CD4-positive, alpha-beta T cell treated with Interleukin-15 for 1 hour (primary cell): ENCODE results near the gene UPF2.
"Not testable (repeated sequence)": the region's sequence is repeated elsewhere in the genome, so short reads cannot be mapped to it uniquely, and the experiment has no call there.

ENCODE experiments used
- DNase-seq: peaks from one replicate; pipeline ENCODE4 v3.0.0-alpha.2; 2020

The UPF2 gene

DNA sequence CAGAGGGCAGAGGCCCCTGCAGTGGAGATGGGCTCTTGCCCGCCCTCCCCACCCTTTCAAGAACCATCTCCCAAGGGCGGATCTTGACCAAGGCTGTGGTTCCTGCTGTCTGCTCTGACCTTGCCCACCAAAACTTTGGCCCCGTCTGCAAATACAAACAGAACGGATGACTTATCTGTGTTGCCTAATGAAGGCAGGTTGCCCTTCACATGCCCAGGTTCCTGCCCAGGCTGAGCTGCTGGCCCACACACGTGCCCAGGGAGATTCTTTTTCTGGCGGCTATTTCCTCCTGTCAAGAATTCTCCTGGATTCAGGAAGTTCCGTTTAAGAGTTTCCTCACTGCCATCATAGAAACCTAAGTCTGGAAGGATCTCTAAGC lies 141.2 kb downstream of the UPF2 start:
- DNase-seq: no peak

DNA sequence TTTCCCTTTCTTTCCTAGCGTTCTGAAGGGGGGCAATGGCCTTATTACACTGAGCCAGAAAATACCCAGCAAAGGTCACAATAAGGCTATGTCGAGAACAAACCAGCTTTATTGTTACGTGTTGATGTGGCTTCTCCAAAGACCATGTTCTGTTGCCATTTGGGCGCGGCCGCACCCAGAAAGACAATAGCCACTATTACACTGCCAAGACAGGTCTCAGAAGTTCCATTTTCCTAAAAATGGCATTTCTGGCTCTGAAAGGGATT lies 141.6 kb downstream of the UPF2 start:
- no peak for DNase-seq

DNA sequence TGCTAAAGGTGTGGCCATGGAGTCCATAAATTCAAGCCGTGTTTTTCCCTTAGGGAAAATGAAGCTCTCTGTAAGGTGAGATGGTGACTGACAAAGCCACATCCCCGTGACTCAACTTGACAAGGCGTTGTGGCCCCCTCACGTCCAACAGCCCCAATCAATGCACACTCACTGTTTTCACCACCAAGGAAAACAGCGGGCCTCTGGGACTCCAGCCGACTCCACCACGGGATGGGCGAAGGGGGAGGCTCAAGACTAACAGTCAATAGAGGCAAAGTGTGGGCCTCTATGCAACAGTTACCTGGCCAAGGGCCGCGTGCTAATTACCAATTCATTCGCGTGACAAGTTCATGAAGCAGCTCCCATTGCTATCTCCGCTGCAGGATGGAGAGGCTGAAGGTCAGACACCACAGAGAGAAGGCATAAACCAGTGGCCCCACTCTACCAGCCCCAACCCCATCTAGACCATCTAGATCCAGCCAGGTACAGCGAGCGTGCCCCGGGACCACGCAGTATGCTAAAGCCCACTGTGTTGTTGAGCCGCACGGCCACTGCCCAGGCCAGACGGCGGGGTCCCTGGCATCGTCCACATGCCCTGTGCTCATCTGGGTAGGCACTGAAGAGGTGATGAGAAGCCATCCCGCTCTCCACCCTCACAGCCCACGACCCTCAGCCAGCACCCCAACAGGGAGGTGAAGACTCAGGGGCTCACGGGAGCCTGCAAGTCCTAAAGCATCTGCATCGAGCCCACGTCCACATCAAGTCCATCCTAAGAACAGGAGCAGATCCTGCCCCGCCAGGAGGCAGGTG lies 143.3 kb downstream of the UPF2 start:
- DNase-seq: no peak

DNA sequence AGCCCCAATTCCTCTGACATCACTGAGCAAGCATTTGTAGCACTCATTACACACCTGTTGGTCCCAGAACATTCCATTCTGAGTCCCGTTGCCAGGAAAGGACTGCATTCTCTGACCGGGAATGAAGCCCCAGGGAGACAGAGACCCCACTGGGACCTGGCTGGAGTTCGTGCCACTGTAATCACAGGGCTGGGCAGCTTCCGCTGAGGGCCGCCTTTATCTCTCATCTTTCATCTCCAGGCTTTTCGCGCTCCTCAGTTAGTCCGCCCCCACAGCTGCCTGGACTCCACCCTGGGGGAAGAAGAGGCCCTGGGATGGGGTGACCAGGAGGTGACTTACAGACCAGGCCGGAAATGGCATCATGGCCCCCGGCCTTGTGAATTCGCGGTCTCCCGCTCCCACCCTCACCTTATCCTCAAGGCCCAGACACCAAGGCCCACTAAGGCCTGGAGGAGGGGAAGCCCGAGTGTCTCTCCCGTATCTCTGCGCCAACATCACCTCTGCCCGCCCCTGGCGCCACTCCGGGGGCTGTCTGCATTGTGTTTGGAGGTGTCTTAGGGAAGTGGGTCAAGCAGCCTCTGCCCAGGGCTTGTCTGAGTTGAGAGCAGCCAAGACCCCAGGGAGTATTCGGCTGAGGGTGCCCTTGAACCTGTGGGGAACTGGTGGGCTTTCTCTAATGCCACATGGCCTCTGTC lies 144.1 kb downstream of the UPF2 start:
- DNase-seq: no peak

DNA sequence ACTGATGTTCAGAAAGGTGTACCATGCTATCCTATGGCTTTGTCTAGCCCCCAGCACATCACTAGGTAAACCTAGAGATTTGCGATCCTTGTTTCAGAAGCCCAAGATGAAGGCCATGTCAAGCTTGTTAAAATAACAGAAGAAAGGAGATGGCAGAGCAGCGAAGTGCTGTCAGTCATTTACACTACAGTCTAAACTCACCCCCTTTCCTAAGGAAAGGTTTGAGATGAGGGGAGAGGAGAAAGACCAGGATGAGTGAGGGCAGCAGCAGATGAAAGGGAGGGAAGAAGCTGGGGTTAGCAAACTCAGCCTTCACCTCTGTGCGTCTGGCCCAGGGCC lies 144.6 kb downstream of the UPF2 start:
- DNase-seq: no peak

DNA sequence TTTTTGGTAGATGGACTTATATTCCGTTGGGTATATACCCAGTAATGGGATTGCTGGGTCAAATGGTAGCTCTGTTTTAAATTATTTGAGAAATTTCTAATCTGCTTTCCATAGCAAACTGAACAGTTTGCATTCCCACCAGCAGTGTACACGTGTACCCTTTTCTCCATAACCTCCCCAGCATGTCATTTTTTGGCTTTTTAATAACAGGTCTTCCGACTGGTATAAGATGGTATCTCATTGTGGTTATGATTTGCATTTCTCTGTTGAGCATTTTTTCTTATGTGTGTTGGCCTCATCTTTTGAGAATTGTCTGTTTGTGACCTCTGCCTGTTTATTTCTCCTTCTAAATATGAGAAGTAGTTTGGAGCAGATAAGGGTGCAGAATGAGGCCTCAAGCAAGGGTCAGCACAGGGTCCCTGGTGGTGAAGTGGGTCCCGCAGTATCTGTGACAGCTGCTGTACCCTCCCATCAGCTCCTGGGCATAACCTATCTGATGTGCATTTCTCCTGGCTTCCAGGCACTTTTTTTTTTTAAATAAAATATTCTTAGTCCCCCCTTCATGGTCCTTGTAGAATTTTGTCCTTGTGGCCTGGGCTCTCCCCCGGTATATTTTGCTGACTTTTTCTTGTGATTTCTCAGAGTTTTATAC lies 145.9 kb downstream of the UPF2 start:
- DNase-seq: no peak

DNA sequence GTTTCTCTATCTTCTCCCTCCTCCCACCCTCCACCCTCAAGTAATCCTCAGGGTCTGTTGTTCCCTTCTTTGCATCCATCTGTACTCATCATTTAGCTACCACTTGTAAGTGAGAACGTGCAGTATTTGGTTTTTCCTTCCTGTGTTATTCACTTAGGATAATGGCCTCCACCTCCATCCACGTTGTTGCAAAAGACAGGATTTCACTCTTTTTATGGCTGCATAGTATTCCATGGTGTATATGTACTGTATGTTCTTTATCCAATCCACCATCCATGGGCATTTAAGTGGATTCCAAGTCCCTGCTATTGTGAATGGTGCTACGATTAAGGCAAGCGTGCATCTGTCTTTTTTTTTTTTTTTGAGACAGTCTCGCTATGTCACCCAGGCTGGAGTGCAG lies 147.0 kb downstream of the UPF2 start:
- DNase-seq: no peak

DNA sequence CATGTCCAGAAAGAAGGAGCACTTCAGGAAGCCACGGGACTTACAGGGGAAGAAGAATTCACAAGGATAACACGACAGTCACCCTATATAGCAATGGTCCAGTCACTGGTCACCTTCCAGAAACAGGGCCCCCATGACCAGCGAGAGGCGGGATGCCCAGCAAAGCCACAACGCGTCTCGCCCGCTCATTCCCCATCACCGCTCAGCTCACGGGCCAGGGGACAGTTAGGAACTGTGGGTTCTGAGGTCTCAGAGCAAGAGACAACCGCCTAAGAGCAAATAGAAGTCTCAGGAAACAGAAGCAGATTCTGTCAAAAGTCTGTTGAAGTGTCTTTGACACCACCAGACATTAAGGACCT lies 147.5 kb downstream of the UPF2 start:
- no peak for DNase-seq

DNA sequence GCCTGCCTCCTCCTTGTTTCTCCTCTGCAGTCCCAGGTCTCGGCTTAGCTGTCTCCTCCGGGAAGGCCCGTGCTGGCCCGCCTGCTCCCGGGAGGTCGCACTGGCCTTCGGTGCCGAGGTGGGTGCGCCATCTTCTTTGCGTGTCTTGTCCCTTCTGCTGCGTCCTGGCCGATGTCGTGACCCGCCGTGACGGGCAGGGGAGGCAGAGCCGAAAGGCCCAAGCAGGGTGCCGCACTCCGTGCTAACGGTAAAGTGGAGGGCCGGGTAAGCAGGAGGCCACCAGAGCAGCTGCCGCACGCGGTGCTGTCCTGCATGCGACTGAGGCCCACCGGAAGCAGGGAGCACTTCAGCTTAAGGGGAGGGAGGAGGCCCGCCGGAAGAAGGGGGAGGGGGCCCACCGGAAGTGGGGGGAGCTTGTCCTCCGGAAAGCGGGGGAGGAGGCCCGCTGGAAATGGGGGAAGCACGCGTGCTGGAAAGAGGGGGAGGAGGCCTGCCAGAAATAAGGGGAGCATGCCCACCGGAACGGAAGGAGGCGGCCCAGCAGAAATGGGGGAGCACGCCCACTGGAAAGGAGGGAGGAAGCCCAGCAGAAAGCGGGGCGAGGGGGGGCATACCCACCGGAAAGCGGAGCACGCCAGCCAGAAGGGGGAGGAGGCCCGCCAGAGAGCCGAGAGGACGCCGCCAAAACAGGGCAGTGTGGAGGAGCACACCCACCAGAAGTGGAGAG lies 148.1 kb downstream of the UPF2 start:
- DNase-seq: no peak

DNA sequence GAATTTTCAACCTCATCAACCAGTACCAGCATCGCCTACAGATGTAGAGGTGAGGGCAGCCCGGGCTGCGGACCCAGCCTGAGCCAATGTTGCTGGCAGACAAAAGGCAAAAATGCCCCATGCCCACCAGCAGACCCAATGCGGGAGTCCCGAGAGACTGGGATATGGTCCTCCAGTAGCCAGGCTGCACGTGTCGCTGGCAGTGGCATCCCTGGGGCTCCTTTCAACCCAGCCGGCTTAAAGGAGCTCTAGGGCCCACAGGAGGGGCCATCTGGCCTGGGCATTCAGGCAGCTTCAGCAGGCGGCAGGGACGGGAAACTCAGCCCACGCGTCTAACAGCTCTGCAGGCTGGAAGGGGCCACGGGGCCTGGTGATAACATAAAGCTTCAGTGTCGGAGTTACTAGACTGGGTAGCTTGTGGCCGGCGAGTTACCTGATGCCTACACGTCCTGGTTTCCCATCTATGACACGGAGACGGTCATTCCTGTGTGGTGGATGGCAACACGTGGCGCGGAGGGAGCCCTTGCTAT lies 148.8 kb downstream of the UPF2 start:
- DNase-seq: no peak

DNA sequence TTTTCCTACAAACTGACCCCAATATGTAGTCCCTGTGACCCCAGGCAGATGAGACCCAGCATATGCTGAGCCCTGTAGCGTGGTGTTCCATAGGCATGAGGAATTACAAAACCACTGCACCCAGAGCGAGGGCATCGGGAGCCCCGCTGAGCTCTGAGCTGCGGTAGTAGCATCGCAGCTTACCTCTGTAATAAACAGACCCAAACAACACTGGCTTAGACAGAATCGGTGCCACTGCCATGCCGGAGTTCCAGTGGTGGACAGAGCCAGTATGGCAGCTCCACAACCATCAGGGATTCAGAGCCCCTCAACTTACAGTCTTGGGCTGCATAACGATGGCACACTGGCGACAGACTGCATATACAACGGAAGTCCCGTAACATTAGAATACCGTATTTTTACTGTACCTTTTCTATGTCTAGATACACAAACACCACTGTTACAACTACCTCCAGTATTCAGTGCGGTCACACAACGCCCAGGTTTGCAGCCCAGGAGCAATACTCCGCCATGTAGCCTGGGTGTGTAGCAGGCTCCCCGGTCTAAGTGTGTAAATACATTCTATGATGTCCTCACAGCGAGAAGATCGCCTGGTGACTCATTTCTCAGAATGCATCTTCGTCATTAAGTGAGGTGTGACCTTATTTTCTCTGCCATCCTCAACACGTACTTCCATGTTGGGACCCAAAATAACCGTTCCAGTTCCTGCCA lies 150.7 kb downstream of the UPF2 start:
- DNase-seq: no peak

DNA sequence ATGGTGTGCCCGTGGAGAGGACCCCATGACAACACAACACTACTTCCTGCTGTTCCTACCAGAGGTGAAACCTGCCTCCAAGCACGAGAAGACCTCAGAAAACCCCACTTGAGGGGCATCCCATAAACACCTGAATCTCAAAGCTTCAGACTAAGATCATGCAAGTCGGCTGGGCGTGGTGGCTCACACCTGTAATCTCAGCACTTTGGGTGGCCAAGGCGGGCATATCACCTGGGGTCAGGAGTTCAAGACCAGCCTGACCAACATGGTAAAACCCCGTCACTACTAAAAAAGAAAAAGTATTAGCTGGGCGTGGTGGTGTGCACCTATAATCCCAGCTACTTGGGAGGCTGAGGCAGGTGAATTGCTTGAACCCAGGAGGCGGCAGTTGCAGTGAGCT lies 153.3 kb downstream of the UPF2 start:
- not testable (repeated sequence) for DNase-seq

DNA sequence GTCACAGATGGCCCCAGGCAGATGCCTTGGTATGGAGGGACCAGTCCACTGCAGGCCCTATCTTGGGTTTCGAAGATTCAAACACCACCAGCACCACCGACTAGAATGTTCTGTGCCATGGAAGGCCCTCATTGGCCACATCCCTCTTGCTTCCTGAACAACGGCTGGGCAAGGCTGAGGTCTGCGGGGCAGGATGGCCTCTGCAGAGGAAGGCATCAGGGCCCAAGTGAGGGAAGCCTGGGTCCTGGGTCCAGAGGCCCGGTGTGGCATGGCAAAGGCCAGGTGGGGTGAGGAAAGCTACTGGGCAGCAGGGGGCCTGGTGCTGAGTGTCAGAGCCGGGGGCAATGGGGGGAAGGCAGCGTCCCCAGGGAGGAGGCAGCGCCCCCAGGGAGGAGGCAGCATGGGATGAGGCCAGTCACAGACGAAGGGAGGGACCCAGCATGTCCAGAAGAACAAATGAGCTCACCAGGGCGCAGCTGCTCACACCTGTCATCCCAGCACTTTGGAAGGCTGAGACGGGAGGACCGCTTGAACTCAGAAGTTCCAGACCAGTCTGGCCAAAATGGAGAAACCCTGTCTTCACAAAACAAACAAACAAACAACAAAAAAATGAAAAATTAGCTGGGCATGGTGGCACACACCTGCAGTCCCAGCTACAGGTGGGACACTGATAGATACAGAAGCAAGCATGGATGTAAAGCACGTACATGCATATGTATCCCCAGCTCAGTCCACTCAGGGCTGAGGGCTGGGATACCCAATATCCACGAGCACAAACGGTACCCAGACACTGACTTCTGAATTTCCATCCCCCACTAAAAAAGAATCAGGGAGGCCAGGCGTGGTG lies 155.0 kb downstream of the UPF2 start:
- no peak for DNase-seq

DNA sequence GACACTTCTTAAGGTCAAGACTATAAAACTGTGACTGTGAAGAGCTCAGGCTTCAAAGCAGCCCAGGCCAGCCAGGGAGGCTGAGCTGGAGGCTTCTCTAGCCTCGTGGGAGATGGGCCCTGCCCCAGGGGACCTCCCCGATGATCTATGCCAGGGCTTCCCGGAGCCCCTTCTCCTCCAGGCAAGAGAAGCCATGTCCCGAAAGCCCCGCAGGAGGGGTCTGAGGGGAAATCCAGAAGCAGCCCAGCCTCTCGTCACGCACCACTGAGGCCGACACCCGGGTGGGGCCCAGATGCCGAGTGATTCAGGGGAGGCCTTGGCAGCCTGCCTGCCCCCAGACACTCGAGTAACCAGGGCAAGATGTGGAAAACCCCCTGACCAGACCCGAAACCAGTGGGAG lies 155.8 kb downstream of the UPF2 start:
- no peak for DNase-seq

DNA sequence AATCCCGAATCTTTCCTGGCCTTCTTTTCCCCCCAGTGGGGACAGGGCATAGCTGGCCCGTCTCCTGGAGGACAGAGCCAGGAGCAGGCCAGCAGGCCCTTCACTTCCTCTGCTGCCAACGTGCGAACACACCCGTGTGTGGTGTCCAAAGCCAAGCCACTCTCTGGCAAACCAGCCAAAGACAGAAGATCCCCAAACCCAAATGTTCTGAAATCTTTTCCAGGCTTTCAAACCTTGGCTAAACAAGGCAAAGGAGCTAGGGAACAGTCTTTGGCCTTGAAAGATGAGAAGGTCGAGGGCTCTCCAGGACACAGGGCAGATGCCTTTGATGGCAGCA lies 156.5 kb downstream of the UPF2 start:
- no peak for DNase-seq

DNA sequence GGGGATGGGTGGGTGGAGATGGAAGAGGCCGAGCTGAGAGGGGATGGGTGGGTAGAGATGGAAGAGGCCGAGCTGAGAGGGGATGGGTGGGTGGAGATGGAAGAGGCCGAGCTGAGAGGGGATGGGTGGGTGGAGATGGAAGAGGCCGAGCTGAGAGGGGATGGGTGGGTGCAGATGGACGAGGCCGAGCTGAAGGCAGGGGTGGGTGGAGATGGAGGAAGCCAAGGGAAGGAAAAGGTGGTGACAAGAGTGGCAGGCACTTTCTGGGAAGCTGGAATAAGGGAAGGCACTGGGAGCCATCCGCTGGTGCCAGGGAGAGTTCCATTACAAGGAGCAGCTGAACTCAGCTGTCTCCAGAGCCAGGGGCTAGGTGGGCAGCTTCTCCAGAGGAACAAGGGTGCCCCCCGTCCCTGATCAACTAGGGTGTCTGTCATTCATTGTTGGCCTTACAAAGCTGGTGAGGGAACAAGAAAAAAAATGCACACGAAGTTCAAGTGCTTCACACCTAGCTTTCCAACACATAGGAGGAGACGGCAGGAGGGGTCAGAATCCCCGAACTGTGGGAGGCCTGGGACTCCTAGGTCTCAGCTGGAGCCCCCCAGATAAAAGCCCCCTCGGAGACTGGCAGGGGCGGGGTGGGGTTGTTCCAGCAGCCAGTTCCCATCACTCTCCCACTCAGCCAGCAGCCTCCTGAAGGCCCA lies 157.0 kb downstream of the UPF2 start:
- DNase-seq: no peak

DNA sequence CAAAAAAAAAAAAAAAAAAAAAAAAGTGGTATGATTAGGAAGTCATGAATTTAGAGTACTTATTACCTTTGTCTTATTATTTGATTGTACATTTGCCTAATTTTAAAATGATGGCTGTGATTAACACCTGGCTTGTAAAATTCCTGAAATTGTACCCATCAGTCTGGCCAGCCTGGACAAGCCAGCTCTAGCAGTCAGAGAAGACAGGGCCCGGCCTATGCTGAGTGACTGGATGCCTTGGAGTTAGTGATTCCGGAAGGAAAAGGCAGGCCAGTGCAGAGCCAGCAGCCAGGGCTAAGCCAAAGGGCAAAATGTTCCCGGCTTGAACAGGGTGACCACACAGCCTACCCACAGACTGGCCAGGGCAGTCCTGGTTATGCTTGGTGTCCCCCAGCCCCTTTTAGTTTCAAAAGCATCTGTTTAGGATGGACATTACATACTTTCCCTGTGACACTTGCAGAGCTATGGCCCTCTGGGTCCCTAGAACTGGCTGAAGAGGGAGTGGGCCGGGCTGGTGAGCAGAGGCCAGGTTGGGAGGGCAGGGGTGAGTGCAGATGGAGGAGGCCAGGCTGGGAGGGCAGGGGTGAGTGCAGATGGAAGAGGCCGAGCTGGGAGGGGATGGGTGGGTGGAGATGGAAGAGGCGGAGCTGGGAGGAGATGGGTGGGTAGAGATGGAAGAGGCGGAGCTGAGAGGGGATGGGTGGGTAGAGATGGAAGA lies 157.7 kb downstream of the UPF2 start:
- no peak for DNase-seq

DNA sequence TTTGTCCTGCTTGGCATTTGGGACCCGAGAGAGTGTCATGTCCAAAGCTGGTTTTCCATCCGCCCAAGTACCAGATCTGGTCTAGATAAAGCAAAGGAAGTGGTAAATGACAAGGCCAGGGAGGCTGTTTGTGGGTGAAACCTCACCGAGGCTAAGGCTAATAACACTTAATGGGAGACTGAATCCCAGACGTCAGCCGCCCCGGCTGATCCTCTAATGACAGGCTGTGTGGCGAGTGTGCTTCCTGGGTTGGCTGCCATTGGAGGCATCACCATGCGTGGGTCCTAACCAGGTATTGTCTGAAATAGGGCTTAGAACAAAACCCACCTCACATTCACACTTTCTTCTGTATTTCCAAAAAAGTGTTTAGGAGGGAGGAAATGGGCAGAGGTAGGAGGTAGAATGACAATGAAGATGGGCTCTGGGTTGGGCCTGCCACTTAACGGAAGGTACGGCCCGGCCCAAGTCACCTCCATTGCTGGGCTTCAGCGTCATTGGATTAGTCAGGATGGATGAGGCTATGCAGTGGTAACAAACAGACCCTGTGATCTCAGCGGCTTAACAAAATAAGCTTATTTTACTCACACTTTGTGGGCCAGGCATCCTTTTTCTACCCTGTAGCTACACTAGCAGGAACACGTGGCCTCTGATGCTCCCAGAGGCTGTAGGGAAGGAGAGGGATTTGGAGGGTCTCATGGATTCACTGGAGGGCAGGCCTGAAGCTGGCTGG lies 159.8 kb downstream of the UPF2 start:
- DNase-seq: no peak

DNA sequence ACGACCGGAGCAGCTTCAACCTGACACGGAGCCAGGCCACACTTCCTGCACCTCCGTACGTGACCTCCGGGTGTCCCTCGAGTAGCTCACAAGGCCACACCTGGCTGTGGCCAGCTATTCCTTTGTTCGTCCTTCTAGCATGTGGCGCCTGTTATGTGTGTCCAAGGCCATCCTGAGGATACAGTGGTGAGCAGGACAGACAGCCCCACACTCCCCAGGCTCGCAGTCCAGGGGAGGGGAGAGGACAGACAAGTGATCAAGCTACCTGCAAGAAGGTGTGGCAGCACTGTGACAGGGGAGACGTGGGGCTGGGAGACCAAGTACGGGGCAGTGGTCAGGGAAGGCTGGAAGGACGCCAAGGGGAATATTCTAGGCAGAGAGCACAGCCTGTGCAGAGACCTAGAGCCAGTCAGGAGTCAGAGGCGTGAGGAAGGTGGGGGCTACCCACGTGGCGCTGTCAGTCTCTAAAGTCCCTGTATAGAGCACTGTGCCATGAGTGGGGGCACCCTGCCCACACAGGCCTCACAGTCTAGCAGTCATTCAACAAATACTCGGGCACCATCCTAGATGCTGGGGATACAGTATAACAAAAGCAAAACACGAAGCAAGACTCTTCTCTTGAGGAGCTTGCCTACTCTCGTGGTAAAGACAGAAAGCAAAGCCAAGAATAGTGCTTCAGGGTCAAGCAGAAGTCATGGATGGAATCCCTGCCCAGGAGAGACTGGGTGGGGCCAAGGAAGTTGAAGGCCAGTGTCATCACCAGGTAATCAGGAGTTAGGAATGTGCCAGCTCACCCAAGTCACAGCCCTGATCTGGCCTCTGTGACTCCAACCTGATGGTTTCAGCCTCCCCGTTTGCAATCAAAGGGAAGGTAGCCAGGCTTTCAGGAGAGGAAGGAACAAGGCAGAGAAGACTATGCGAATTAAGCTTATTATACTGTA lies 160.9 kb downstream of the UPF2 start:
- DNase-seq: no peak
